Activated CD4-positive, alpha-beta T cell treated with anti-CD3 and anti-CD28 coated beads for 36 hours (primary cell): ENCODE data around the gene NDUFS8. TPM values are rescaled to one million over a fixed set of nuclear protein-coding genes. Genes with fewer than 3 reads are reported as not detected.
A peak's percentile ranks its signal among the peaks of the same experiment; 100 is the strongest.

Source experiments
- ATAC-seq: fragments of 200-7000 bp; cut with Tn5 transposase; one replicate; pipeline ENCODE4 v1.10.0; 2021; ENCODE audit warnings: mild to moderate bottlenecking, moderate library complexity
- CTCF ChIA-PET: fragments of 350-600 bp; sonication (Branson Sonifier 250); formaldehyde crosslinking; loops from one replicate; lab custom pipeline; 2021; ENCODE audit warnings: antibody characterized with exemption; lab: Charles Lee
- POLR2A ChIA-PET: fragments of 350-600 bp; sonication (Branson Sonifier 250); formaldehyde crosslinking; loops from one replicate; lab custom pipeline; 2021; ENCODE audit warnings: antibody characterized with exemption, inconsistent platforms; lab: Charles Lee
- DNase-seq: peaks from one replicate; pipeline ENCODE4 v3.0.0-alpha.2; 2020
- H3K27ac Mint-ChIP-seq: one replicate; pipeline ENCODE4 v1.8.0; 2021; ENCODE audit warnings: mixed read lengths
- H3K27me3 Mint-ChIP-seq: one replicate; pipeline ENCODE4 v1.8.0; 2021; ENCODE audit warnings: mixed read lengths
- H3K36me3 Mint-ChIP-seq: one replicate; pipeline ENCODE4 v1.8.0; 2021; ENCODE audit warnings: low read depth, mixed read lengths
- H3K4me1 Mint-ChIP-seq: one replicate; pipeline ENCODE4 v1.8.0; 2021; ENCODE audit warnings: mixed read lengths
- H3K4me3 Mint-ChIP-seq: one replicate; pipeline ENCODE4 v1.8.0; 2021; ENCODE audit warnings: mild to moderate bottlenecking, moderate library complexity, mixed read lengths
- H3K9me3 Mint-ChIP-seq: one replicate; pipeline ENCODE4 v1.8.0; 2021; ENCODE audit warnings: low read depth, mixed read lengths
- intact Hi-C, 2 experiments: fragments of 100-400 bp; cut with DNase I in 1 of 2; cut with micrococcal nuclease in 1 of 2; formaldehyde crosslinking; loops; one replicate each; pipeline versions ENCODE4 v1.14.2 to v1.15.1; 2022 to 2024; cut with DNase I, micrococcal nuclease
- total RNA-seq, 2 experiments: library from RNA; stranded (reverse); gene quantifications; one replicate each; pipeline ENCODE4 v1.2.3, GENCODE V29; 2021

The NDUFS8 gene
- total RNA-seq, 2 experiments from 2014 or later = 108 to 113 TPM

DNA sequence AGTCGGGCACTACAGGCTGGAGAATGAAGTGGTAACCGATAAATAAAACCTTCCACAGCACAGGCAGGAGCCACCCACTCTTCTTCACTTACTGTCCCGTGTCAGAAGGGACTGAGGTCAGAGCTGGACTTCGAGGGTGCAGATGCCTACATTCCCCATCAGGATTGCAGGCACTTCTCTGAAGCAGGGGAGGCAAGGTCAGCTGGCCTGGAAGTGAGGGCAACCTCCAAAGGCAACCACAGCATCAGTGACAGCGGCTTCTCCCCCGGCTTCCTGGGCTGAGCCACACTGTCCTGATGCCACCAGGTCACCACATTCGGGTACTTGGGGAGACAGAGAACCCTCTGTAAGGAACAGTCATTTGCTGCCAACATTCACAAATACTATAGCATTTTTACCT is 31.0 kb downstream of the NDUFS8 start:
- H3K27ac Mint-ChIP-seq = no peak overlapping the region

DNA sequence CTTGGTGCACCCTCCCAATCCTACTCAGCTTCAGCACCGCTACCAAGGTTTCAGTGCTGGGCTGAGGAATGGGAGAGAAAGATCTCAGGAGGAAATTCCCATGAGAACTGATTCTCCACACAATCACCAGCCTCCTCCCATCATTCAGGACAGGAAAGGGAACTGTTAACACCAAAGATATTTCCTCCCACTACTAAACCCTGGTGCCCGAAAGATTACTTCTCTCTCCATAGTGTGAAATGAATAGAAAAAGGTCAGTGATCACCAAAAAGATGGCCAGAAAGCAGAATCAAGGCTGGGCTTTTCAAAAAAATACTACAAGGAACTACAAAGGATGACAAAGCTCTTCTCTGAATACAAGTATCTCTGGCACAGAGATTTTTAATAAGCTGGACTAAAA is 34.4 kb downstream of the NDUFS8 start:
- POLR2A ChIA-PET = no interaction called here
- no peaks in the 10 kb centered on the region for H3K27me3 Mint-ChIP-seq

More for the DNA sequence above, 31.0 kb downstream of the NDUFS8 start:
- intact Hi-C loops = no loop called here
- DNase-seq (no peak), ATAC-seq (no peak)
- Mint-ChIP-seq H3K4me1 (no peaks in the 10 kb centered on the region), H3K4me3 (no peak overlapping the region), H3K36me3 (peaks cover 3% of the 10 kb centered on the region), H3K9me3 (no peaks in the 10 kb centered on the region), H3K27me3 (no peaks in the 10 kb centered on the region)
- ChIA-PET POLR2A (no interaction called here), CTCF (no interaction called here)

DNA sequence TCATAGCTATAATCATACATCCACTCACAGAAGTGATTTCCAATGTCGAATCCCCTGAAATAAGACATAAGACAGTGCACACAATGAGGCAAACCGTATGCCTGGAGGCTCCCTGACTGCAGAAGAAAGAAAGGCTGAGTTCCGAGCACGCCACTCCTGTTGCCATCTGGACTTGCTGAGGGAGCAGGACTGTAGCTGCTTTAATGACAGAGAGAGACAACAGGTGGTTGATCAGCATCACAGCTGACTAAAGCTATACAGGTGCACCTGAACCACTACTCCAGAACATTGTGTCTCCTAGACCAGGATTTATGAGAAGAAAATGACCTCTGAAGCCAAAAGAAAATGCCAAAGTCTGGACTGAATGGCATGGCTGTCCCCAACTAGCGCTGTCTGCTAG is 35.4 kb downstream of the NDUFS8 start:
- CTCF ChIA-PET = no interaction called here
- ATAC-seq = no peak

More for the DNA sequence above, 34.4 kb downstream of the NDUFS8 start:
- ATAC-seq (no peak), DNase-seq (no peak)
- Mint-ChIP-seq H3K9me3 (no peaks in the 10 kb centered on the region), H3K4me1 (no peaks in the 10 kb centered on the region), H3K27ac (no peak overlapping the region), H3K4me3 (no peak overlapping the region), H3K36me3 (peaks cover 13% of the 10 kb centered on the region)
- intact Hi-C loops = no loop called here
- CTCF ChIA-PET = no interaction called here

DNA sequence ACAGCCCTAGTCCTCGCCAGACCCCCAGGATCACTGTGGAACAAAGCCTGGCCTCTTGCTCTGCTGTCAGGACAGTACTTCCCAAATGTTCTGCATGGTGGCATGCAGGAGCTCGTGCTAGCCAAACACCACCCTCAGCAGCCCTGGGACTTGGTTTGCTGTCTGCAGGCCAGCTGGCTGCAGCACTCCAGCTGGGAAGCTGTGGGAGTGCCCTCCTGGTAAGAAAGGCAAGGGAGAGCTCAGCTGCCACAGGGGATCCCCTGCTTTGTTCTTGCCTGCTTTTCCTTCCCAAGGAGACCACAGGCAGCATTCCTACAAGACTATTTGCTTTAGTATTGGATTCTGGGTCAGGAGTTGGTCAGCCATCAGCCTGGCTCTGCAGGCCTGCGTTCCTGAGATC is 36.3 kb downstream of the NDUFS8 start:
- intact Hi-C loops = no loop called here
- Mint-ChIP-seq H3K27ac (no peak overlapping the region), H3K36me3 (peaks cover 13% of the 10 kb centered on the region), H3K27me3 (no peaks in the 10 kb centered on the region), H3K4me1 (no peaks in the 10 kb centered on the region), H3K9me3 (no peaks in the 10 kb centered on the region), H3K4me3 (no peak overlapping the region)
- no peak for DNase-seq
- ChIA-PET CTCF (no interaction called here), POLR2A (no interaction called here)
- no peak for ATAC-seq

More for the DNA sequence above, 35.4 kb downstream of the NDUFS8 start:
- Mint-ChIP-seq H3K4me3 (no peak overlapping the region), H3K36me3 (peaks cover 13% of the 10 kb centered on the region), H3K9me3 (no peaks in the 10 kb centered on the region), H3K27ac (no peak overlapping the region), H3K27me3 (no peaks in the 10 kb centered on the region), H3K4me1 (no peaks in the 10 kb centered on the region)
- POLR2A ChIA-PET = no interaction called here
- no peak for DNase-seq
- intact Hi-C loops = no loop called here

DNA sequence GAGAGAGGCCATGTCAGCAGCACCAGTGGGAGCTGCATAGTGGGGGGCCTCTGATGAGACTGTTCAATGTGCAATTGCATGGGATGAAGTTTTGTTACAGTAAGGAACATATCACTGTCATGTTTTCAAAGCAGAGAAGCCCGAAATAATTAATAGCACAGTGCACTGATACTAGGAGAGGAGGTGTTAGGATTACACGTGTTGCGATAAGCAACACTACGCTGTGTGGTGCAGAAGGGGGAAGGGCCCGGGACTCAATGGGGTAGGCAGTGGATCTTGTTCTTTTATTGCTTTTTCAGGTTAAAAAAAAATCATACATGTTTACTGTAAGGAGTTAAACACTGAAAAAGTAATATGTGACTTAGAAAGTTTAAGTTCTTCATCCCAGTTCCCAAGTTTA is 37.5 kb downstream of the NDUFS8 start:
- Mint-ChIP-seq H3K36me3 (peaks cover 13% of the 10 kb centered on the region), H3K27ac (no peak overlapping the region), H3K4me1 (no peaks in the 10 kb centered on the region), H3K4me3 (no peak overlapping the region), H3K27me3 (no peaks in the 10 kb centered on the region), H3K9me3 (no peaks in the 10 kb centered on the region)
- intact Hi-C loops = no loop called here
- ChIA-PET CTCF (no interaction called here), POLR2A (no interaction called here)
- no peak for ATAC-seq
- no peak for DNase-seq

DNA sequence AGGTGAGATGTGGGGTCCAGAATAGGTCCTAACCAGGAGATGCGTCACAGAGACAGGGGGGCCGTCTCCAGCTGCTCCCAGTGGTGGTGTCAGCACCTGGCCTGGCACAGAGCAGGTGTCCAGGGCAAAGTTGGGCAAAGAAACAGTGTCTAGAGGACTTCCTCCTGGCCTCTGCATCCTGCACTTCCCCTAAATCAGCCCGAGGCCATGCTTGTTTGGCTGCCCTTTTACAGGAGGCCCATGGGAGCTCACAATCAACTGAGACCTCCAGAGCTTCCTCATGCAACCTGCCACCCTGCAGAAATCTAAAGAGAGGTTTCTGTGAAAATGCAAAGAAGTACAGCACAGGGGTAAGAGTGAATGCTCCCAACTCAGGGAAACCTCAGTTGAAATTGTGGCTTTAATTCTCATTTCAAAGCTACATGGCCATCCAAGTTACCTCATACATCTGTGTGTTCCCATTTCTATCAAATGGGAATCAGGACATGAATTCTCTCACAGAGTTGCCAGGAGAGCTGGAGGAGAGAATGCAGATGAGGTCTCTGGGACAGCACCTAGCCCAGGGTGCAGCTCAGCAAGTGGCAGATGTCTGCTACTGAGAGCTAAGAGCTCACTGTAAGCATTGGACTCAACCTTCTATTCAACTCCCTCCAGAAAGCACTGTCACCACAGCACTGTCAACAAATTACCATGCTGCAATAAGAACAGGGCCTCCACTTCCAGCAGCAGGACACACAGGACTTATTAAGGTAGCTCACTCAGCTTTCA is 41.0 kb downstream of the NDUFS8 start:
- Mint-ChIP-seq H3K36me3 (peaks cover 10% of the 10 kb centered on the region), H3K4me3 (no peak overlapping the region), H3K27me3 (no peaks in the 10 kb centered on the region), H3K9me3 (no peaks in the 10 kb centered on the region), H3K4me1 (no peaks in the 10 kb centered on the region), H3K27ac (no peak overlapping the region)
- CTCF ChIA-PET = no interaction called here
- DNase-seq (no peak), ATAC-seq (no peak)
- intact Hi-C loops = no loop called here
- POLR2A ChIA-PET = no interaction called here

DNA sequence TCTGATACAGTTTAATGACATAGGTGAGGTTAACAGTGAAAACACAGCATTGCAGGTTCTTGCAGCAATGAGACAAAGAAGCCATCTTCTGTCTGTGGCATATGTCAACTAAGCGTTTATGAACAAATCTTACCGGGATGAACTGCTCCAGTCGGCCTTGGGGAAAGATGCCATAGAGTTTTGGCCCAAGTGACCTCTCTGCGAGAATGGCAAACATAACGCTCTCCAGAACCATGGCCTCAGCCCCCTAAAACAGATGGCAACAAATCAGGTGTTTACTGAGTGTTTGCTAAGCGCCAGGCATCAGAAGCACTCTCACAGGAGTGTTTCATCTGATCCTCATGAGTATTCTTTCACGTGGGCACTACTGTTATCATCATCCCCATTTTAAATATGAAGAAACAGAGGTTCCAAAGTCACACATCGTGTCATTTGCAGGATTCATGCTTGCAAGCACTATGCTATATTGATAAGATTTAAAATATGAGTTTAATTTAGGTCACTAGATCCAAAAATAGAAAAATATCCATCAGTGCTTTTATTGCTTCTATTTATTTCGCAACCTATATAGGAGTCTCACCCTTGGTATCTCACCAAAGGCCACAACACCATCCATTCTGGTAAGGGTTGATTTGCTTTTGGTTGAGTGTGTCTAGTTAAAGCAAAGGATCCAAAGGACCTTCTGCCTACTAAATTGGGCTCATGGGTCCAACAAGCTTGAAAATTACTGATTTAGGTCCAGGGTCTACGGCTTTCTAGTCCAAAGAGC is 44.3 kb downstream of the NDUFS8 start:
- ATAC-seq (no peak), DNase-seq (no peak)
- ChIA-PET POLR2A (no interaction called here), CTCF (no interaction called here)
- intact Hi-C loops = no loop called here
- no peaks in the 10 kb centered on the region for H3K27me3 Mint-ChIP-seq
- no peak overlapping the region for H3K27ac Mint-ChIP-seq
- no peak overlapping the region for H3K4me3 Mint-ChIP-seq
- no peaks in the 10 kb centered on the region for H3K9me3 Mint-ChIP-seq
- H3K36me3 Mint-ChIP-seq = peaks cover 4% of the 10 kb centered on the region
- no peaks in the 10 kb centered on the region for H3K4me1 Mint-ChIP-seq

DNA sequence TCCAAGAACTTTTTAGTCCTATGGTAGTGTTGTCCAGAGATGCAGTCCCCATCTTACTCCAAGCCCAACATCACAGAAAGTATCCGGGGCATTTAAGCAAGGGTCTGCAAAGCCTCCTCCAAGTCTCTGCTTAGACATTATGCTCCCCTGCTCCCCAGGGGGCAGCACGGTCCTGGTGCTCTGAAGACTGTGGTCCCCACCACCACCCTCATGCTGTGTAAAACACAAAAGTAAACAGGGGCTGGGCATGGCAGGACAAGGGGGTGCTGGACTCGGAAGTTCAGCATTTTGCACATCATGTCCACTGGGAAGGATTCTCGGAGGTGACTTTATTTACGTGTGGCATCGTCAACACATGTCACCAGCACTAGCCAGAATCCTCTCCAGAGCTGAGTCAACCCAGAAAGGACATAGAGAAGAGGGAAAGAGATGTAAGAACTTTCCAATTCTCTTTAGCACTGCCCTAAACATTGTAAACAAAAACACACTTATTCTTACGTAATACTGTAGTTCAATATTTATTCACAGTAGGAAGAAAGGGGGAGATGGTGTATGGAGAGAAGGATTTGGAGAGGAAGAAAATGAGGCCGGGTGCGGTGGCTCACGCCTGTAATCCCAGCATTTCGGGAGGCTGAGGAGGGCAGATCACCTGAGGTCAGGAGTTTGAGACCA is 46.0 kb downstream of the NDUFS8 start:
- peaks cover 3% of the 10 kb centered on the region for H3K36me3 Mint-ChIP-seq
- no peak overlapping the region for H3K27ac Mint-ChIP-seq
- no peaks in the 10 kb centered on the region for H3K9me3 Mint-ChIP-seq
- no peak for ATAC-seq
- intact Hi-C loops = no loop called here
- ChIA-PET CTCF (no interaction called here), POLR2A (interaction anchor here (0.6 kb wide), 1 partner anchor 12 kb away, joined by 4 read pairs; no protein-coding TSS in a partner anchor)
- no peaks in the 10 kb centered on the region for H3K4me1 Mint-ChIP-seq
- peak; percentile 19 for DNase-seq
- H3K27me3 Mint-ChIP-seq = no peaks in the 10 kb centered on the region
- H3K4me3 Mint-ChIP-seq = no peak overlapping the region

DNA sequence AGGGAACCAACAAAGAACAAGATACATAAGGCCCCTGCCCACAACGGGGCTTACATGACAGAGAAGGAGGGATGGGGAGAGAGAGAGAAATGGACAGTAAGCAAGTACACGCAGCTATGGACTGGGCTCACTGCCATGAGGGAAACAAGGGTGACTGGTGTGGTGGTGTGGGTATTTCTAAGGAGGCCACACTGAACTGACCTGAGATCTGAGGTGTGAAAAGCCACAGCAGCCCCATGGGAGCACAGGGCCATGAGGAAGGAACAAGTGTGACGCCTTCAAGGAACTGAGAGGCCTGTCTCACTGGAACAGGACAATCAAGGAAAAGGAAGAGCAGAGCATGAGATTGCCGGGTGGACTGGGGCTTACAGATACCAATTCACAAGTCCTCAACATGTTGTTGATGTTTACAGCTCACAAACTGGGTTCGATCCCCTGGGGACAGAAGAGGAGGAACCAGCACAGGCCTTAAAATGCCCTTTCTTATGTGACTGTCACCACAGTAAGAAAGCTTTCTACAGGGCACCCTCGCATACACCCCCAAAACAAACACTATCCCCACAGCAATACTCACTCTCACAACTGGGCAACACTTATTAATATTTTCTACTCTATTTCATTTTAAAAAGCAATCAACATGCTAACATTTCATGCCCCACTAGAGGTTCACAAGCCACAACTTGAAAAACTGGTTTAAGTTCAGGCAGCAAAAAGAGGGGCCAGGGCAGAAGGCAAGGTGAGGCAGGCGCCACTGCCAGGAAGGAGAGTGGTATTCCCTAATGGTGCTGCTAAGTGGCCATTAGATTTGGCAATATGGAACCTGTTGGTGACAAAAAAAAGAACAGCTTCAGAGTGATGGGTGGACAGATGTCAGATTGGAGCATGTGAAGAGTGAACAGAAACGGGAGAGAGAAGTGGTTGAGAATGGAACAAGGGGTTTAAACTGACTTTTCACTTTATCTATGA is 47.4 kb downstream of the NDUFS8 start:
- POLR2A ChIA-PET = interaction anchor here (0.6 kb wide), 1 partner anchor 17 kb away, joined by 5 read pairs; no protein-coding TSS in a partner anchor
- intact Hi-C loops = no loop called here
- CTCF ChIA-PET = interaction anchor here (0.7 to 0.8 kb wide), 2 partner anchors 14 to 464 kb away, joined by 3 to 4 read pairs; no protein-coding TSS in a partner anchor
- Mint-ChIP-seq H3K27ac (peak overlapping the region; percentile 26), H3K36me3 (peaks cover 3% of the 10 kb centered on the region), H3K9me3 (no peaks in the 10 kb centered on the region), H3K4me1 (no peaks in the 10 kb centered on the region), H3K4me3 (no peak overlapping the region), H3K27me3 (no peaks in the 10 kb centered on the region)
- ATAC-seq = no peak
- no peak for DNase-seq

DNA sequence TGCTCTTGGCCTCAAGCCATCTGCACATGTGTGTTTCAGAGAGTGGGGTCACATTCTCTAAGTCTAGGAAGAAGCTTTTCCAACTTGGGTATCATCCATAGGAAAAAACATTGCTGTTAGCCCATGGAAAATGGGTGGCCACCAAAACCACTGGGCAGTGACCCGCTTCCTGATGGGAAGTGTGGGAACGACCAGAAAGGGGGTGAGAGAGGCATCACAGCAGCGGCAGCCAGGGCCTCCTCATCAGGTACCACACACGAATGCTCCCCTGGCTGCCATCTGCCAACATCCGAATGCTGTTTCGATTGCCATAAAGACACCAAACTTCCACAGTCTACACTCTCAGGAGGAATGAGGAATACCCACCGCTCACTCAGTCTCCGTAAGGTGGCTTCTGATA is 50.4 kb downstream of the NDUFS8 start:
- Mint-ChIP-seq H3K36me3 (peaks cover 3% of the 10 kb centered on the region), H3K4me1 (no peaks in the 10 kb centered on the region), H3K9me3 (no peaks in the 10 kb centered on the region), H3K27ac (no peak overlapping the region), H3K4me3 (no peak overlapping the region), H3K27me3 (no peaks in the 10 kb centered on the region)
- intact Hi-C loops = no loop called here
- CTCF ChIA-PET = no interaction called here
- DNase-seq (no peak), ATAC-seq (no peak)
- POLR2A ChIA-PET = no interaction called here

DNA sequence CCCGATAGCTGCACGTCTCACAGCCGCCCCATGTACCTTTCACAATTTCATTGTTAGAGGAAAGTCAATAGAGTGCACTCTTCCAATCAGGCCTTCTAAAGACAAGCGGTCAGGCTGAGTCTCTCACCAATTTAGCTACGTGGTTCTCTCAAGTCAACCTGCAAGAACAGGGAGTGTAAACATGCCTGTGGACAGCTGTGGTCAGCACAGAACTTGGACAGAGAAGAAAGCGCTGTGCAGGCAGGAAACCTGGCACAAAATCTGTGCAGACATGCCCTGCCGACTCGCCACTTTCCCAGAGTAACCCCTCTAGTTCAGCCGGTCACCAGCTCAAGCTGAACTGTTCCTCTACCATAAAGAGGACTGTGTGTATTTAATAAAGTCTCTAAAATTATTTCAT is 51.2 kb downstream of the NDUFS8 start:
- ATAC-seq = no peak
- H3K27me3 Mint-ChIP-seq = no peaks in the 10 kb centered on the region
- H3K4me1 Mint-ChIP-seq = no peaks in the 10 kb centered on the region
- intact Hi-C loops = no loop called here
- no peak overlapping the region for H3K27ac Mint-ChIP-seq
- H3K36me3 Mint-ChIP-seq = peaks cover 3% of the 10 kb centered on the region
- ChIA-PET POLR2A (no interaction called here), CTCF (interaction anchor here (0.6 kb wide), 1 partner anchor 301 kb away, joined by 3 read pairs; no protein-coding TSS in a partner anchor)
- no peak overlapping the region for H3K4me3 Mint-ChIP-seq
- no peaks in the 10 kb centered on the region for H3K9me3 Mint-ChIP-seq
- no peak for DNase-seq
